HL-60 (cell line): ENCODE measurements around the gene TTC12.

Source experiments
- POLR2AphosphoS5 ChIP-seq: IDR thresholded peaks from 2 replicates; pipeline ENCODE4 v1.6.1; 2012; ENCODE audit warnings: low read depth
- SPI1 ChIP-seq: IDR thresholded peaks from 2 replicates; pipeline ENCODE4 v1.6.1; 2012; ENCODE audit warnings: low read depth, mild to moderate bottlenecking, borderline replicate concordance
- TF ChIP-seq, protein P1 (sequence below): IDR thresholded peaks from one replicate; pipeline ENCODE4 v1.5.1; 2011; ENCODE audit warnings: low read length, control low read depth, inconsistent platforms; ENCODE audit not compliant: insufficient read depth

GRCh38 chr11:113317339-113317738 is 3.0 kb downstream of the TTC12 start:
- TF ChIP-seq, protein P1, sequence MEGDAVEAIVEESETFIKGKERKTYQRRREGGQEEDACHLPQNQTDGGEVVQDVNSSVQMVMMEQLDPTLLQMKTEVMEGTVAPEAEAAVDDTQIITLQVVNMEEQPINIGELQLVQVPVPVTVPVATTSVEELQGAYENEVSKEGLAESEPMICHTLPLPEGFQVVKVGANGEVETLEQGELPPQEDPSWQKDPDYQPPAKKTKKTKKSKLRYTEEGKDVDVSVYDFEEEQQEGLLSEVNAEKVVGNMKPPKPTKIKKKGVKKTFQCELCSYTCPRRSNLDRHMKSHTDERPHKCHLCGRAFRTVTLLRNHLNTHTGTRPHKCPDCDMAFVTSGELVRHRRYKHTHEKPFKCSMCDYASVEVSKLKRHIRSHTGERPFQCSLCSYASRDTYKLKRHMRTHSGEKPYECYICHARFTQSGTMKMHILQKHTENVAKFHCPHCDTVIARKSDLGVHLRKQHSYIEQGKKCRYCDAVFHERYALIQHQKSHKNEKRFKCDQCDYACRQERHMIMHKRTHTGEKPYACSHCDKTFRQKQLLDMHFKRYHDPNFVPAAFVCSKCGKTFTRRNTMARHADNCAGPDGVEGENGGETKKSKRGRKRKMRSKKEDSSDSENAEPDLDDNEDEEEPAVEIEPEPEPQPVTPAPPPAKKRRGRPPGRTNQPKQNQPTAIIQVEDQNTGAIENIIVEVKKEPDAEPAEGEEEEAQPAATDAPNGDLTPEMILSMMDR, result no peak
- TF ChIP-seq SPI1, result no peak
- no peak for TF ChIP-seq POLR2AphosphoS5
